ENCODE data around the gene LHX3.

GRCh38 chr9:136173648-136174290 is 31.2 kb downstream of the LHX3 start:
- TF ChIP-seq CTCF (IDR thresholded peaks at IDR 0.05) (no peak), EZH2phosphoT487 (IDR thresholded peaks at IDR 0.05) (no peak), EZH2 (IDR thresholded peaks at IDR 0.05) (no peak)
